GDM1 (cell line): Measurements from ENCODE around the gene FBXW8.

Experiments
- DNase-seq: peaks from one replicate; lab custom pipeline; 2025; lab: John Stamatoyannopoulos, UW

The FBXW8 gene

DNA sequence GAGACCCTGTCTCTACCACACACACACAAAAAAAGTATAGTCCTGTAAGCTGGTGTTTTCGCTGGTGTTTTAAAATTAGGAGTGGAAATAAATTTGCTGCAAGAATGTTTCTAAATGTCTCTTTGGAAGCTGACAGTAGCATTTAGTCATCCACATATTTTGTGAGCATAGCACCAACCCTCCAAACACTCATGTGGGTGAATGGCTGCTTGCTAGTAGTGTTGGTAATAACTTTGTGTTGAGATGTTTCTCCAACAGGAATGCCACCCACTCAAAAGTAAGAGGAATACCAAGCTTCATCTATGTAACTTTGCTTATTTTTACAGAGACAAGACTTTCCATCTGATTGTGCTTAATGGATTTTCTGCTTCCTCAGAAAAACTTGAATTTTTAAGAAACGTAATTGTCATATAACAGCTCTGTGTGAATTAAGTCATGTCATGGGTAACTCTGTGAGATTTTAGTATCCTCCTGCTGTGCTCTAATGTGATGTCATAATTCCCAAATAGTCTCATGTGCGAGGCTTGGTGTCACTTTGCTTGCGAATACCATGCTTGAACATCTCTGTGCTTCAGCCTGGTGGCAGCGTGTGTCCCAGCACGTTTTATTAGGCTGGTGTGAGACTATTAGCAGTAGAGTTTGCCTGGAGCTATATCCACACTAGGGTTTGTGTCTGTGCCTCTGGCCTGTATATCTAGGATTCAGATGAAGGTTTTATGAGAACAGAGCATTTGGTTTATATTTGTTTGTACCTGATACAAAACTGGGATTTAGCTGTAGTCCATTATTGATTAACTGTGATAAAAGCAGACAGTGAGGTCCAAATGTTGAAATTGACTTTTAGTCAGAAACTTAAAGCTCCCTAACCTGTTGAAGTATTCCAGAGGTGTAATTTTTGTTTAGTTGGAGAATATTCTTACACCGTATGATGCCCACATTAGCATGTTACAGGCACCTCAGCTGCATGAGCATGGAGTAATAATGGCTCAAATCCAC is 80.5 kb downstream of the FBXW8 start:
- DNase-seq: no peak

DNA sequence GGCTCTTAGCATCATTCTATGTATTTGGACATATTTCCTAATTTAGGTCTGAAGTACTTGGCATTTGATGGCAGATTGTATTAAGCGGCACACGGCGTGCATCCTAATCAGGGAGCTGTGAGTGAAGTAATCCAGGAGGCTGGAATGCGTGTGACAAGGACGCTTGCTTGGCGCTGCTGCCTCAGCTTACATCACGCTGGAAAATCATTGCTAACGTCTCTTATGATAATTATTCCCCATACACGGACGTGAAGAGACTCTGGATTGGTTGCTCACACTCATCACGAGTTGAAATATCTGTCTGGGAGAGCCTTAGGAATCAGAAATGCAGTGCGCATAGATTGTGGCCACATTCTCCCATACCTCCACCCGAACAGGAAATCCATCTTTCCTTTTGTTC is 85.3 kb downstream of the FBXW8 start:
- DNase-seq: no peak

GRCh38 chr12:116996621-116997020 is 85.9 kb downstream of the FBXW8 start:
- DNase-seq: no peak

DNA sequence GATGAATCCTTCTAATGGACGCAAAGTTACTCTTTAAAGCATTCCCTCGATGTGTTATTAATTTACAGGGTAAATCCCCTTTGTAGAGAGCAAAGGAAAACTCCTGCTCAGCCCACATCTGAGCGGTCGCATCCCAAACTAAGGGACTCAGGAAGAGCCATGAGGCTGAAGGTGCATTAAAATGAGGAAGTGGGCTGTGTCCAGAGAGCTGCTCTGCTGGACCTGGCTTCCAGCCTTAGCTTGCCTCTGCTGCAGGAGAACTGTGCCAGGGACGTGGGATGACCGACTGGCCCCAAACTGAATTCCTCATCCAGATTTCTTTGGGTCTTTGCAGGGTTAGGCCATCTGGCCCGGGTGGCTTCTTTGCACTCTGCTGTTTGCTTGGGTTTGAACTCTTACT is 88.3 kb downstream of the FBXW8 start:
- no peak for DNase-seq

GRCh38 chr12:117000316-117000715 is 89.6 kb downstream of the FBXW8 start:
- no peak for DNase-seq

- no peak for DNase-seq
These were observed 91.5 kb downstream of the FBXW8 start for GRCh38 chr12:117002051-117002817.

GRCh38 chr12:117003883-117004404 is 93.2 kb downstream of the FBXW8 start:
- DNase-seq: no peak

- no peak for DNase-seq
These were observed 94.8 kb downstream of the FBXW8 start for GRCh38 chr12:117005417-117006046.

- DNase-seq: no peak
These were observed 95.6 kb downstream of the FBXW8 start for GRCh38 chr12:117006333-117006732.

GRCh38 chr12:117007577-117007976 is 96.8 kb downstream of the FBXW8 start:
- DNase-seq: no peak

DNA sequence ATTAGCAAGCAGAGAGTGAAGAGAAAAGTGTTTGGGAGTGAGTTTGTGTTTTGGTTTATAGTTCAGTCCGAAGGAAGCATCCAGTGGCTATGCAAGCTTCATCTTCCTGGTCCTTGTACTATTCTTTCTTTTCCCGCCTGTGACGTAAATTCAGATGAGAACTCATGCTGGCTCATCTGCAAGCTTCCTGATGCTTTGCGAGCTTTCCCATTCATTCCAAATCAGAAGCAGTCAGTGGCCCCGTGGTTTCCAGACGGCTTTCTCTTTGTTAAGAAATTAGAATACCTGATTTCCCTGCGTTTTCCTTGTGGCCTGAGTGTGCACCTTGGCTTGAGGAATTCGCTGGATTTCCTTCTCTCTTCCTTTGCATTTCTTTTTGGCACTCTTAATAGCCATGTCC is 99.0 kb downstream of the FBXW8 start:
- DNase-seq: no peak

DNA sequence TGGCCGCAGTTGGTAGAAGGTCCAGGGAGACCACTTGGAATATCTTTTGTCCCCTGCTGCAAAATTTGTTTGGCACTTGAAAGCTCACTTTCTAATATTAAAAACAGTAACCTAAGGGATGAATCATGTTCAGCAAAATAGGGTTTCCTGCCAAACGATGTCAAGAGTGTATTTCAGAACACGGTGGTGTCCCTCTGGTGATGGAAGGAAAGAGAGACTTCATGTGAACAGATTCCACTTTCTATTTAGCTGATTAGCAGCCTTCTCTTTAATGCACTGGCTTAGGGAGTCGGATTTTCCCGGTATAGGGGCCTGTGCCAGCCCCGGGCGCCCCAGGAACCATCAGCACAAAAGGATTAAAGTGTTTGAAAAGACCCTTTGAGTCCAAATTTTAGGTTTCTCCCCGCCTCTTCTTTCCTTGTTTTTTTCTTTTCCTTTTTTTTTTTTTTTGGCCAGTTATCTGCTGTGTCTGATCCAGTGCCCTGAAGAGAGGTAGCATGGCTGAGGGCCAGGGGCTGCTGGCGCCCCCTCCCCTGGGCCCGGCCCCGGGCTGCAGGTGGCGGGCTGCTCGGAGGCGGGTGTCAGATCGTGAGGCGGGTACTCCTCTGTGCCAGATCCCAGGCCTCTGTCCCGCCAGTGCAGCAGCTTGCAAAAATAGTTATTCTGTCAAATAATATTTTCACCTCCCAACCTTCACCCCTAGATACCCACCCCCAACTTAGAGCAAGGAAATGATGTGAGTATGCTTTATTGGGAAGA is 100.1 kb downstream of the FBXW8 start:
- no peak for DNase-seq

GRCh38 chr12:117011988-117012805 is 101.4 kb downstream of the FBXW8 start:
- no peak for DNase-seq

GRCh38 chr12:117013726-117014125 is 103.0 kb downstream of the FBXW8 start:
- no peak for DNase-seq

DNA sequence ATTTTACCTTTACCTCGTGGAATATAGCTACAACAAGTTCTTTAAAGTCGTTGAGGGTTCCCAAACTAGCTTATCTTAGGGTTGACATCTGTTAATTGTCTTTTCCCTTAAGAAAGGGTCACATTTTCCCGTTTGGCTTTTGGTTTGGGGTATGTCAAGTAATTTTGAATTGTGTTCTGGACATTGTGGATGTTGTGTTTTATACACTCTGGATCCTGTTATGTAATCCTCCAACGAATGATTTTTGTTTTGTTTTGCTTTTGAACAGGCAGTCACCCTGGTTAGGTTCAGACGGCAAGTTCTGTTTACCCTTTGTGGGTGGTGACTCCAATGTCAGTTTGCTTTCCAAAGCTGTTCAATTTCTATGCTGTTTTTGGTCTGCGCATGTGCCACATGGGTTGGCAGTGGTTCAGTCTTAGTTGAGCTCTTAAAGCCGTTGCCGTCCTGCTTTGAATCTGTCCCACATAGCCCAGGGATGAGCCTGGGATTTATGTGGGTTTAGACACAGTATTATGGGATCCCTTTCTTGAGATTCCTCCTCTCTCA is 103.7 kb downstream of the FBXW8 start:
- no peak for DNase-seq

GRCh38 chr12:117015811-117016210 is 105.1 kb downstream of the FBXW8 start:
- DNase-seq: no peak

DNA sequence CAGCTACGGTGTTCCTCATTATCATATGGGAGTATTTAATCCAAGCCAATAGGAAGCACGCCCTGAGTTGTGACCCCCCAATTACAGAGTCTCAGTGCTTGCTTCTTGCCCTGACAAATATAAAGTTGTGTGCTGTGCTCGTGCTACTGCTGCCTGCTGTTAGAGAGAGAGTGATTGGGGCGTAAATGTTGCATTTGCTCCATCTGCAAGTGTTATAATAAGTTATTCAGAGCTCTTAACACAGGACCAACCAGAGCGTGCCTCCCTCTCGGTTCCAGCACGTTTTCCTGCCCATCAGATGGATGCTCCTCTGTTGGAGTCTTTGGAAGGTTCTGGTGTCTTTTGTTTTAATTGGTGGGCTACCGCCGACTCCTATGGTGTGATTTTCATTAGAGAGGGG is 107.1 kb downstream of the FBXW8 start:
- DNase-seq: no peak

- no peak for DNase-seq
These were observed 107.5 kb downstream of the FBXW8 start for GRCh38 chr12:117018276-117018675.

- DNase-seq: no peak
These were observed 107.9 kb downstream of the FBXW8 start for GRCh38 chr12:117018685-117019084.

DNA sequence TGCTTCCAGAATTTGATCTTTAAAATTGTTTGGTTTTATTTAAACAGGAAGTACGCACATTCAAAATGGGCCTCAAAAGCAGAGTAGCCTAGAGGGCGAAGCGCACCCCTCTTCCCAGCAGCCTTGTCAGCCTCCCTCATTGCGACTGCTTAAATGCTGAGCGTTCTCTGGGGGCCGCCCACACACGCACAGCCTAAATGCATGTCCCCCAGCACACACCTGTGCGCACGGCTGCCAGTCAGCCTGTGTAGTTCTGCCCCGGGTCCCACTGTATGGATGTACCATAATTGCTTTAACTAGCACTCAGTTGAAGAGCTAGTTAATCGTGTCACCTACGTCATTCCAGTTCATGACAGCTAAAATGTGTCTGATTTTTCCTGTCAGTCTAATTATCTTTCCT is 109.1 kb downstream of the FBXW8 start:
- DNase-seq: no peak
